HCT116 (cell line): ENCODE data around the gene URI1. TPM values are rescaled to one million over a fixed set of nuclear protein-coding genes. Genes with fewer than 3 reads are reported as not detected.

ENCODE experiments used
- ATAC-seq: fragments of 200-7000 bp; cut with Tn5 transposase; 2 replicates; pipeline ENCODE4 v1.9.1; 2020; ENCODE audit warnings: mild to moderate bottlenecking, moderate library complexity
- BruUV-seq: library from RNA; stranded (reverse); fragments of 400-500 nt; replicated peaks from 2 replicates; lab custom pipeline; 2021; lab: Mats Ljungman, UMichigan
- CTCF ChIA-PET: fragments of 300-600 bp; sonication (Branson Sonifier 250); formaldehyde crosslinking; loops from one replicate; lab custom pipeline; 2021; ENCODE audit warnings: antibody characterized with exemption; lab: Charles Lee
- POLR2A ChIA-PET: fragments of 300-600, 350-600 bp; sonication (Branson Sonifier 250); formaldehyde crosslinking; loops from one replicate; lab custom pipeline; 2021; ENCODE audit warnings: antibody characterized with exemption; lab: Charles Lee
- RAD21 ChIA-PET, 2 experiments: fragments of 300-600 bp; sonication (Branson Sonifier 250); formaldehyde crosslinking; loops; one replicate each; lab custom pipeline; 2023; ENCODE audit warnings: low total read pairs in 2 of 2; ENCODE audit not compliant: uncharacterized antibody in 2 of 2, unreplicated experiment in 2 of 2, low non-redundant PET in 1 of 2; lab: Charles Lee
- DNase-seq: peaks from one replicate; pipeline ENCODE4 v3.0.0-alpha.2; 2010; ENCODE audit warnings: low read depth, low spot score
- H2AFZ ChIP-seq: fragments of 200-600 bp; shearing (Covaris generic), sonication (generic); 2 replicates; pipeline ENCODE4 v1.6.1; 2017; ENCODE audit warnings: low read depth, mixed run types, mixed read lengths, antibody characterized with exemption, low read length; ENCODE audit not compliant: poor library complexity, severe bottlenecking
- H3K27ac ChIP-seq: 2 replicates; pipeline ENCODE4 v1.5.1; 2012; ENCODE audit warnings: low read depth, low read length
- H3K27me3 ChIP-seq: fragments of 200-600 bp; sonication (generic); 2 replicates; pipeline ENCODE4 v1.6.1; 2016; ENCODE audit warnings: mixed run types, low read length, mixed read lengths; ENCODE audit not compliant: insufficient read depth
- H3K36me3 ChIP-seq, 2 experiments: fragments of 200-500 bp in 1 of 2; fragments of 200-600 bp in 1 of 2; sonication (Bioruptor generic) in 1 of 2; sonication (generic) in 1 of 2; 2 replicates each; pipeline versions ENCODE4 v1.5.1 to v1.6.1; 2014 to 2016; ENCODE audit warnings: low read length in 2 of 2, inconsistent platforms in 1 of 2, mixed read lengths in 1 of 2, mixed run types in 1 of 2; ENCODE audit not compliant: insufficient read depth in 2 of 2, control insufficient read depth in 1 of 2
- H3K4me1 ChIP-seq, 2 experiments: fragments of 200-600 bp in 1 of 2; sonication (generic) in 1 of 2; 2 replicates each; pipeline versions ENCODE4 v1.5.1 to v1.6.1; 2012 to 2017; ENCODE audit warnings: low read length in 2 of 2, inconsistent platforms in 1 of 2, mild to moderate bottlenecking in 1 of 2, mixed read lengths in 1 of 2, mixed run types in 1 of 2, moderate library complexity in 1 of 2; ENCODE audit not compliant: insufficient read depth in 2 of 2, control insufficient read depth in 1 of 2
- H3K4me2 ChIP-seq: fragments of 200-600 bp; sonication (generic); 2 replicates; pipeline ENCODE4 v1.6.1; 2017; ENCODE audit warnings: mixed run types, low read length, mixed read lengths
- H3K4me3 ChIP-seq, 2 experiments: fragments of 200-600 bp in 1 of 2; sonication (generic) in 1 of 2; replicated peaks in 1 of 2; 2 replicates each; pipeline ENCODE4 v1.5.1; 2011 to 2016; ENCODE audit warnings: low read length in 2 of 2, control low read depth in 1 of 2, low read depth in 1 of 2, mild to moderate bottlenecking in 1 of 2, mixed read lengths in 1 of 2, mixed run types in 1 of 2
- H3K79me2 ChIP-seq: fragments of 200-600 bp; sonication (generic); 2 replicates; pipeline ENCODE4 v1.6.1; 2017; ENCODE audit warnings: mild to moderate bottlenecking, mixed run types, low read length, moderate library complexity, mixed read lengths; ENCODE audit not compliant: insufficient read depth
- H3K9ac ChIP-seq: fragments of 200-600 bp; sonication (generic); 2 replicates; pipeline ENCODE4 v1.6.1; 2016; ENCODE audit warnings: low read length, mixed read lengths
- H3K9me2 ChIP-seq: fragments of 200-600 bp; sonication (generic), shearing (Covaris generic); 2 replicates; pipeline ENCODE4 v1.6.1; 2017; ENCODE audit warnings: mixed run types, mild to moderate bottlenecking, moderate library complexity; ENCODE audit not compliant: insufficient read depth
- H3K9me3 ChIP-seq, 2 experiments: fragments of 200-500 bp in 1 of 2; fragments of 200-600 bp in 1 of 2; sonication (Bioruptor generic) in 1 of 2; sonication (generic) in 1 of 2; 2 replicates each; pipeline ENCODE4 v1.6.1; 2014 to 2017; ENCODE audit warnings: low read length in 2 of 2, mixed read lengths in 2 of 2, inconsistent platforms in 1 of 2, low read depth in 1 of 2, mild to moderate bottlenecking in 1 of 2, mixed run types in 1 of 2, moderate library complexity in 1 of 2; ENCODE audit not compliant: control insufficient read depth in 1 of 2, insufficient read depth in 1 of 2
- H4K20me1 ChIP-seq: fragments of 200-600 bp; sonication (generic), shearing (Covaris generic); 2 replicates; pipeline ENCODE4 v1.6.1; 2017; ENCODE audit warnings: mixed run types, mild to moderate bottlenecking, moderate library complexity; ENCODE audit not compliant: insufficient read depth
- CBX3 ChIP-seq: IDR thresholded peaks from 2 replicates; pipeline ENCODE4 v1.6.1; 2012; ENCODE audit warnings: low read depth
- EGR1 ChIP-seq: IDR thresholded peaks from 2 replicates; pipeline ENCODE4 v1.6.1; 2012; ENCODE audit warnings: low read depth
- ELF1 ChIP-seq: IDR thresholded peaks from 2 replicates; pipeline ENCODE4 v1.6.1; 2012; ENCODE audit warnings: low read depth, borderline replicate concordance
- FOSL1 ChIP-seq: IDR thresholded peaks from 2 replicates; pipeline ENCODE4 v1.6.1; 2012; ENCODE audit warnings: low read depth
- JUND ChIP-seq: IDR thresholded peaks from 2 replicates; pipeline ENCODE4 v1.6.1; 2012
- POLR2A ChIP-seq: IDR thresholded peaks from 2 replicates; pipeline ENCODE4 v1.7.0; 2011; ENCODE audit warnings: borderline replicate concordance; ENCODE audit not compliant: insufficient read depth, insufficient read length; ENCODE audit errors: extremely low read depth
- POLR2AphosphoS5 ChIP-seq: IDR thresholded peaks from 2 replicates; pipeline ENCODE4 v1.6.1; 2011; ENCODE audit warnings: mild to moderate bottlenecking, low read depth, low read length, moderate library complexity
- RAD21 ChIP-seq: IDR thresholded peaks from 2 replicates; pipeline ENCODE4 v1.6.1; 2012; ENCODE audit warnings: low read depth, mild to moderate bottlenecking
- REST ChIP-seq: IDR thresholded peaks from 2 replicates; pipeline ENCODE4 v1.6.1; 2012; ENCODE audit warnings: low read depth
- SIN3A ChIP-seq: IDR thresholded peaks from 2 replicates; pipeline ENCODE4 v1.6.1; 2012; ENCODE audit warnings: low read depth
- SP1 ChIP-seq: IDR thresholded peaks from 2 replicates; pipeline ENCODE4 v1.6.1; 2012; ENCODE audit warnings: low read depth
- YY1 ChIP-seq: IDR thresholded peaks from 2 replicates; pipeline ENCODE4 v1.6.1; 2011; ENCODE audit warnings: low read length, low read depth, moderate library complexity, mild to moderate bottlenecking; ENCODE audit not compliant: insufficient replicate concordance; ENCODE audit errors: extremely low read depth
- intact Hi-C: fragments of 100-400 bp; cut with micrococcal nuclease; formaldehyde crosslinking; loops from 2 replicates; pipeline ENCODE4 v1.10.0; 2022
- total RNA-seq: library from RNA; stranded (reverse); gene quantifications from one replicate; pipeline ENCODE4 v1.2.1, GENCODE V29; 2021; ENCODE audit not compliant: unreplicated experiment

URI1 gene
- total RNA-seq, 1 experiment from 2014 or later: 51.4 TPM

- no peaks in the 10 kb centered on the region for H4K20me1 ChIP-seq
- intact Hi-C loops: no loop called here
- RAD21 ChIA-PET: no interaction called here
Measured at GRCh38 chr19:30061223-30062064, 119.4 kb downstream of the URI1 start.

More at GRCh38 chr19:30061223-30062064, 119.4 kb downstream of the URI1 start:
- ChIA-PET CTCF (no interaction called here), POLR2A (no interaction called here)
- H3K27me3 ChIP-seq: peaks cover 10% of the 10 kb centered on the region
- no peak overlapping the region for H2AFZ ChIP-seq
- ATAC-seq: no peak
- no peak overlapping the region for H3K27ac ChIP-seq
- H3K4me2 ChIP-seq: no peak overlapping the region
- no peak overlapping the region for H3K4me3 ChIP-seq
- H3K4me1 ChIP-seq: no peaks in the 10 kb centered on the region
- H3K9me3 ChIP-seq: no peaks in the 10 kb centered on the region
- H3K9me2 ChIP-seq: no peaks in the 10 kb centered on the region
- no peak for DNase-seq
- TF ChIP-seq SIN3A (no peak), FOSL1 (no peak), RAD21 (no peak), REST (no peak), SP1 (no peak), ELF1 (no peak), CBX3 (no peak), POLR2AphosphoS5 (no peak), YY1 (no peak), JUND (no peak), EGR1 (no peak), POLR2A (no peak)
- TF ChIP-seq, all 23 proteins: peak for 0
- H3K36me3 ChIP-seq: no peaks in the 10 kb centered on the region
- H3K9ac ChIP-seq: no peak overlapping the region
- no peaks in the 10 kb centered on the region for H3K79me2 ChIP-seq
- BruUV-seq: no TSS peak
